ENCODE data around the gene LRIG1.

LRIG1 gene

DNA sequence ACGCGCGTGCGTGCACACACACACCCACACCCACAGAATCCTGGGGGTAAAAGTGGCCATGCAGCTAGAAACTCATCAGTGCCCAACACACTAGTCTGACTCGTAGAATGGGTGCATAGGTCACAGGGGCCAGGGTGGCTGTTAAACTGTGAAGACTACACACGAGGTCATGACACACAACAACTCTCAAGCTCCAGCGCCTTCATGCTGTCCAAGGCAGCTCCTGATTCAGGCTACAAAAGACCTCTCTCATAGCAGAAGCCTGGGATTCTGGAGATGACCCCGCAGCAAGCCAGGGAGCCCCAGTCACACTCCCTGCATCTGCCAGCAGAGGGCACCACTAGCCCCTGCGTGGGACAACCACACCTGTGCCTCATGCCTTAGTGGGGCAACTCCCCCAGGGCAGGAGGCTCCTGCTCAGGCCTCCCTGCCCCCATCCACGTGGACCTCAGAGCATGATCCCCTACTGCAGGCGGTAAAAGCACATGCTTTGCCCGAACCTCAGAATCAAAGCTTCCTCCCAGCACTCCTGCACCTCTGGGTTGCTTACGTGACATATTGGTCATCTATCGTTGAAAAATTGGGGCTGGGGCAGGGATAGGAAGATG is 93.1 kb downstream of the LRIG1 start:
- no peaks in the 10 kb centered on the region for H3K27me3 ChIP-seq (ENCODE audit: control insufficient read depth, insufficient read depth, low read length)
- peaks cover 26% of the 10 kb centered on the region for H3K4me1 ChIP-seq (ENCODE audit: control insufficient read depth, insufficient read depth, low read length)
- H3K9ac ChIP-seq (ENCODE audit: low read length), result no peak overlapping the region
- peaks cover 17% of the 10 kb centered on the region for H3K36me3 ChIP-seq (ENCODE audit: control insufficient read depth, insufficient read depth, low read length)
- H3K9me3 ChIP-seq (ENCODE audit: control insufficient read depth, low read length), result no peaks in the 10 kb centered on the region
- no peak overlapping the region for H3K4me3 ChIP-seq (ENCODE audit: low read length)

DNA sequence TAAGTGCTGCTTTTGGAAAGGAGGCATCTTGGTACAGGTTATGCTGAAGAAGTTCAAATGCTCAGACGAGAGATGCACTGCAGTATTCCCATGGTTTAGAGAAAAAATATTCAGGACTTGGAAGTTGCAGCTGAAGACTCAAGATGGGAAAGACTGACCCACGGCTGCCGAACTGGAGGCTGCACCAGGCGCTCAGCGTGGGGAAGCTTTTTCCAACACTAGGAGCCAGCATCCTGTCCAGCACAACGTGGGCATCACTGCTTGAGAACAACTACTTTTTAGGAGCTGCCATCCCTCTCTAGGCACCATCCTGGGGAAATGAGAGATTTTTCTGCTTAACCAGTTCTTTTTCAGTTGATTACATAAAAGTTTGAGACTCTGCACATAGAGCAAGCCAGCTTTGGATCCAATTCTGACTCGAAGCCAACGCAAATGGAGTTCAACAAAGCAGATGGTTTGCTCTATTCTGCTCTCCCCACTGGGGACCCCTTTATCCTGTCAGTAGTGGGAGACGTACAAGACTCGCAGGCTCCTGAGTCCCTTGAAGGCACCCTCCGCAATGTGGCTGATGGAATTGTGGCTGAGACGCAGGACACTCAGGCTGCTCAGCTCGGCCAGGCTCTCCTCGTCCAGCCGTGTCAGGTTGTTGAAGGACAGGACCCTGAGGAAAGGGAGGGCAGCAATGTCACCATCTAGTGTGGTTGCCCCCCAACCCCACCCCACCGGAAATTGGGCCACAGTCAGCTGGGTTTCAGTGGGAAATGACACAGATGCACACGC is 93.8 kb downstream of the LRIG1 start:
- Histone ChIP-seq H3K4me3 (ENCODE audit: low read length) (no peak overlapping the region), H3K4me1 (ENCODE audit: control insufficient read depth, insufficient read depth, low read length) (peaks cover 26% of the 10 kb centered on the region), H3K9ac (ENCODE audit: low read length) (no peak overlapping the region), H3K27me3 (ENCODE audit: control insufficient read depth, insufficient read depth, low read length) (no peaks in the 10 kb centered on the region), H3K9me3 (ENCODE audit: control insufficient read depth, low read length) (no peaks in the 10 kb centered on the region), H3K36me3 (ENCODE audit: control insufficient read depth, insufficient read depth, low read length) (peaks cover 17% of the 10 kb centered on the region)

GRCh38 chr3:66406163-66406562 is 94.7 kb downstream of the LRIG1 start:
- Histone ChIP-seq H3K27me3 (ENCODE audit: control insufficient read depth, insufficient read depth, low read length) (no peaks in the 10 kb centered on the region), H3K36me3 (ENCODE audit: control insufficient read depth, insufficient read depth, low read length) (peaks cover 17% of the 10 kb centered on the region), H3K9me3 (ENCODE audit: control insufficient read depth, low read length) (no peaks in the 10 kb centered on the region), H3K4me3 (ENCODE audit: low read length) (no peak overlapping the region), H3K9ac (ENCODE audit: low read length) (no peak overlapping the region), H3K4me1 (ENCODE audit: control insufficient read depth, insufficient read depth, low read length) (peaks cover 26% of the 10 kb centered on the region)

- Histone ChIP-seq H3K36me3 (ENCODE audit: control insufficient read depth, insufficient read depth, low read length) (peaks cover 17% of the 10 kb centered on the region), H3K9ac (ENCODE audit: low read length) (no peak overlapping the region), H3K9me3 (ENCODE audit: control insufficient read depth, low read length) (no peaks in the 10 kb centered on the region), H3K4me3 (ENCODE audit: low read length) (no peak overlapping the region), H3K27me3 (ENCODE audit: control insufficient read depth, insufficient read depth, low read length) (no peaks in the 10 kb centered on the region), H3K4me1 (ENCODE audit: control insufficient read depth, insufficient read depth, low read length) (peaks cover 26% of the 10 kb centered on the region)
Observed at GRCh38 chr3:66405701-66406091, 95.1 kb downstream of the LRIG1 start.

- Histone ChIP-seq H3K9me3 (ENCODE audit: control insufficient read depth, low read length) (no peaks in the 10 kb centered on the region), H3K4me1 (ENCODE audit: control insufficient read depth, insufficient read depth, low read length) (peaks cover 26% of the 10 kb centered on the region), H3K36me3 (ENCODE audit: control insufficient read depth, insufficient read depth, low read length) (peaks cover 12% of the 10 kb centered on the region), H3K27me3 (ENCODE audit: control insufficient read depth, insufficient read depth, low read length) (no peaks in the 10 kb centered on the region), H3K4me3 (ENCODE audit: low read length) (no peak overlapping the region), H3K9ac (ENCODE audit: low read length) (no peak overlapping the region)
Observed at GRCh38 chr3:66404903-66405700, 95.7 kb downstream of the LRIG1 start.

DNA sequence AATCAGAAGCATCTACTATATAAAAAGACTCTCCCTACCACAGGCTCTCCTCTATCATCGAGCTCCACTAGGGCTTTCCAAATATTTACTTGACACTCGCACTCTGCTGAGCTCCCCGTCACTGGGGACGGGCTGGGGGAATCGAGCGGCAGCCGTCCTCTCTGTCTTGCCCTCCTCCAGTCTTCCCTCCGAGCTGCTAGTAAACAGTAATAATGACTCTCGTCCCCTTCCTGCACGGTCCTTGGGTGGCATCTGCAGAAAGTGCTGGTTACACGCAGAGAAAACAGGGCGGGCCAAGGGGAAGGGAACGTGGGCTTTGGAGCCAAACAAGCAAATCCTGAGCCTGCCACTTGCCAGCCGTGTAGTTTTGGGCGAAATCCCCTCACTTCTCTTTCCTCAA is 96.6 kb downstream of the LRIG1 start:
- H3K36me3 ChIP-seq (ENCODE audit: control insufficient read depth, insufficient read depth, low read length), result peaks cover 7% of the 10 kb centered on the region
- no peak overlapping the region for H3K9ac ChIP-seq (ENCODE audit: low read length)
- no peak overlapping the region for H3K4me3 ChIP-seq (ENCODE audit: low read length)
- no peaks in the 10 kb centered on the region for H3K9me3 ChIP-seq (ENCODE audit: control insufficient read depth, low read length)
- H3K4me1 ChIP-seq (ENCODE audit: control insufficient read depth, insufficient read depth, low read length), result peaks cover 26% of the 10 kb centered on the region
- no peaks in the 10 kb centered on the region for H3K27me3 ChIP-seq (ENCODE audit: control insufficient read depth, insufficient read depth, low read length)

DNA sequence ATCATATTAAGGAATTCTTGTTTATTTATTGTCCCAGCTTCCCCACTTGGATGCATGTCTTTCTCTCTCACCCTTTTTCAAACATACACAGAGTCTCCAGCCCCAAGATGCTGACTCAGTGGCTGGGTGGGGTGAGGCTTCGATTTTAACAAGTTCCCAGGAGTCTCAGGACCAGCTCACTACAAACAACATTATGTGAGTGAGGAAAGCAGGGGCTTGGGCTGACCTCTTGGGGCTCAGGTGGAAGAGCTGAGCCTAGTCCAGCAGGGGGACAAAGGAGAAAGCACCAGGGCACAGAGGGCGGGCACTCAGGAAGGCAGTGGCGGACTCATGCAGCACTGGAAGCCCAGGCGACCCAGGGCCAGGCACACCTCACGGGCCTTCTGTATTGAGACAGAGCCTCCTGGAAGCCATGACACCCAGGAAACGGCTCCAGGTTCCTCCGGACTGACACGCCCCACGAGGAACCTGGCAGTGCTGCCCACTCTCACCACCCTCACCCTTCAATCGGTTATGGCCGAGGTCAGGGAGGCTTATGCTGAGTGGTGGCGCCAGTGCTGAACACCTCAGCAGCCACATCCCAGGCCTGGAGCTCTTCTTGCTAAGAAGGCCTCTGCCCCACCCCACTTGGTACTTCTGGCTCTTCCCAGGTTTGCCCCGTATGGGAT is 97.4 kb downstream of the LRIG1 start:
- Histone ChIP-seq H3K36me3 (ENCODE audit: control insufficient read depth, insufficient read depth, low read length) (peaks cover 9% of the 10 kb centered on the region), H3K27me3 (ENCODE audit: control insufficient read depth, insufficient read depth, low read length) (no peaks in the 10 kb centered on the region), H3K4me3 (ENCODE audit: low read length) (no peak overlapping the region), H3K9ac (ENCODE audit: low read length) (no peak overlapping the region), H3K9me3 (ENCODE audit: control insufficient read depth, low read length) (no peaks in the 10 kb centered on the region), H3K4me1 (ENCODE audit: control insufficient read depth, insufficient read depth, low read length) (peaks cover 25% of the 10 kb centered on the region)

GRCh38 chr3:66402596-66403290 is 98.1 kb downstream of the LRIG1 start:
- Histone ChIP-seq H3K4me3 (ENCODE audit: low read length) (no peak overlapping the region), H3K27me3 (ENCODE audit: control insufficient read depth, insufficient read depth, low read length) (no peaks in the 10 kb centered on the region), H3K4me1 (ENCODE audit: control insufficient read depth, insufficient read depth, low read length) (peaks cover 18% of the 10 kb centered on the region), H3K9me3 (ENCODE audit: control insufficient read depth, low read length) (no peaks in the 10 kb centered on the region), H3K9ac (ENCODE audit: low read length) (no peak overlapping the region), H3K36me3 (ENCODE audit: control insufficient read depth, insufficient read depth, low read length) (peaks cover 16% of the 10 kb centered on the region)

- H3K27me3 ChIP-seq (ENCODE audit: control insufficient read depth, insufficient read depth, low read length), result no peaks in the 10 kb centered on the region
- no peaks in the 10 kb centered on the region for H3K9me3 ChIP-seq (ENCODE audit: control insufficient read depth, low read length)
- peaks cover 18% of the 10 kb centered on the region for H3K4me1 ChIP-seq (ENCODE audit: control insufficient read depth, insufficient read depth, low read length)
- H3K36me3 ChIP-seq (ENCODE audit: control insufficient read depth, insufficient read depth, low read length), result peaks cover 18% of the 10 kb centered on the region
- H3K4me3 ChIP-seq (ENCODE audit: low read length), result no peak overlapping the region
- no peak overlapping the region for H3K9ac ChIP-seq (ENCODE audit: low read length)
Observed at GRCh38 chr3:66401675-66402491, 98.9 kb downstream of the LRIG1 start.

- Histone ChIP-seq H3K27me3 (ENCODE audit: control insufficient read depth, insufficient read depth, low read length) (no peaks in the 10 kb centered on the region), H3K4me1 (ENCODE audit: control insufficient read depth, insufficient read depth, low read length) (peaks cover 18% of the 10 kb centered on the region), H3K9me3 (ENCODE audit: control insufficient read depth, low read length) (no peaks in the 10 kb centered on the region), H3K9ac (ENCODE audit: low read length) (no peak overlapping the region), H3K36me3 (ENCODE audit: control insufficient read depth, insufficient read depth, low read length) (peaks cover 15% of the 10 kb centered on the region), H3K4me3 (ENCODE audit: low read length) (no peak overlapping the region)
Observed at GRCh38 chr3:66401157-66401550, 99.7 kb downstream of the LRIG1 start.

All from mucosa of stomach (tissue), 1 donor.